Activated T-helper 9 cell treated with anti-CD3 and anti-CD28 coated beads, Interleukin-2, amount 50 U/mL, for 16 hours (primary cell): ENCODE measurements around the gene SIK2.
"Not testable (repeated sequence)": the region's sequence is repeated elsewhere in the genome, so short reads cannot be mapped to it uniquely, and the experiment has no call there.

Source experiments
- DNase-seq: peaks from one replicate; pipeline ENCODE4 v3.0.0-alpha.2; 2020; ENCODE audit warnings: low read depth

SIK2 gene

DNA sequence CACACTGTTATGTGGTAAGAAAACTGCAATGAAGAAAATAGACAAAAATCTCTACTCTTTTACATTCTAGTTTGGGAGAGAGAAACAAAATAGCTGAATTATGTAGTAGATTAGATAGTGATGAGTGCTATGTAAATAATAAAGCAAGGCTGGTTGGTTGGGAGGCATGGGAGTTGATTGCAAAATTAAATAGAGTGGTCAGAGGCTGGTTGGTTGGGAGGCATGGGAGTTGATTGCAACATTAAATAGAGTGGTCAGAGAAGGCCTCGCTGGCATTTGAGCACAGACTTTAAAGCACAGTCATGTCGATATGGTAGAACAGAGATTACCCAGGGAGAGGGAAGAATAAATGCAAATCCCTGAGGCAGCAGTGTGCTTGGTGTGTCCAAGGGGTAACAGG lies 22.4 kb downstream of the SIK2 start:
- DNase-seq = no peak

DNA sequence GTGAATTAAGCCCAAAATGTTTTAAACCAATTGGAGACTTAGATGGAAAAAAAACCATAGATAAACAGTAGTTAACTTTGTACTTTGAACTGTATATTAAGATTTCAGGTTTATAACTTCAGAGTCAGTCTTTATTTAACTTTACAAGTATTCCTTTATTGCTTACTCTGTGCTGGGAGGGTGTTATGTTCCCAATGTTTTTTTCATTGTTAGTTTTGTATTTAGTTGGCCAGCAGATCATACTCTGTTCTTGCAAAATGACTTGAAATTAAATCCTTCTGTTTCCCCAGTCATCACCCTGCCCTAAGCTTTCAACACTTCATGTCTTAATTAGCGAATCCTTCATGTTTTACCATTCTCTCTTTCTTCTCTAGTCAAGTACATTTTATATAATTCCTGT lies 25.3 kb downstream of the SIK2 start:
- DNase-seq = no peak

DNA sequence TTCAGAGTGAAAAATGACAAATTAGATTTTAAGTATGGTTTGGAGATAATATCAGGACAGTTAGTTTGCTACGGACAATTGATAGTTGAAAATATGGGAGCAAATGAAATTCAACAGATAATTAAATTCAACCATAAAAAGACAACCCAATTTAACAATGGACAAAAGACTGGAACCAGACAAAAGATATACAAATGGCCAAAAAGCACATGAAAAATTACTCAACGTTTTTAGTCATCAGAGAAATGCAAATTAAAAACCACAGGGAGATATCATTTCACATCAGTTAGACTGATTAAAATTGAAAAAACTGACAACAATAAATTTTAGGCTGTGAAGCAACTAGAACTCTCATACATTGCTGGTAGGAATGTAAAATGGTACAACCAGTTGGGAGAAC lies 27.2 kb downstream of the SIK2 start:
- DNase-seq = no peak

DNA sequence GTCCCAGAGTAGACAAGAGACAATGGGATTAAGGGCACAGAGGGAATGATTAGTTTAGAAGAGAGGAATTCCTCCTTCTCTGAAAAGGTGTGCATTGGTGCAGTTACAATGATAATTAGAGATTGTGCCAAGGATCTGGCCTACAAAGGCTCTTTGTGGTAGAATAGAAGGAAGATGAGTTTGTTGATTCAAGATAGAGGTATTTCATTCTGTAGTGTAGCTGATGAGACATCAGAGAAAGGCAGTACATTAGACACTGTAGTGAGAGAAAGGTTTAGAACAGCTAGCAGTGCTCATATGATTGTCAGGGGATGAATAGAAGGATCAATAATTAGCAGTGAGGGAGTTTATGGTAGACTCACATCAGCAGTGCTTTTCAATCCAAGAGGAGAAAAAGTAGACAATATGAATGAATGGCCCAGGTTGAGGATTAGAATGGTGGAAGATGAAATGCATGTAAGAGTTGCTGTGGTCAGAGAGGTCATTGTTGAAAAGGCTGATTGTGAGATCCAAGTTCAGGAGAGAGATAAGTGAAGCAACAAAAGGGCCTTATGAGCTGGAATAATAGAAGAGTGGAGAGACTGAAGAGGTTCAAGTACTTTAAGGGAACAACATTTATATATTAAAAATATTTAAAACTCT lies 28.9 kb downstream of the SIK2 start:
- DNase-seq = no peak

DNA sequence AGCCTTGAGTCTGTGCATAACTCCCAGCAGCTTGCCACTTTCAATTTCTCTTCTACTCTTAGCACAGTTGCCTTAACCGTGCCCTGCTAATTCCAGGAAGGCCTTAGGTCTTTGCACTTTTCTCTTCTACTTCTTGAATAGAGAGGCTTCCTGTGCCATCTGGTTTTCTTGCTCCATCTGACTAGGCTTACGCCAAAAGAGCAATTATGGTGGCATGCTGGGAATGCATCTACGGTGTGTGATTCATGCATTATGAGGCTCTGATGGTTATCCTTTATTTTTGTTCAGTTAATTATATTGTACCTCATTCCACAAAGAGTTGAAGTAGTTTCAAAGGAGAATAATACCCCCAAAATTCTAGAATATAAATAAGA lies 29.4 kb downstream of the SIK2 start:
- DNase-seq = no peak

DNA sequence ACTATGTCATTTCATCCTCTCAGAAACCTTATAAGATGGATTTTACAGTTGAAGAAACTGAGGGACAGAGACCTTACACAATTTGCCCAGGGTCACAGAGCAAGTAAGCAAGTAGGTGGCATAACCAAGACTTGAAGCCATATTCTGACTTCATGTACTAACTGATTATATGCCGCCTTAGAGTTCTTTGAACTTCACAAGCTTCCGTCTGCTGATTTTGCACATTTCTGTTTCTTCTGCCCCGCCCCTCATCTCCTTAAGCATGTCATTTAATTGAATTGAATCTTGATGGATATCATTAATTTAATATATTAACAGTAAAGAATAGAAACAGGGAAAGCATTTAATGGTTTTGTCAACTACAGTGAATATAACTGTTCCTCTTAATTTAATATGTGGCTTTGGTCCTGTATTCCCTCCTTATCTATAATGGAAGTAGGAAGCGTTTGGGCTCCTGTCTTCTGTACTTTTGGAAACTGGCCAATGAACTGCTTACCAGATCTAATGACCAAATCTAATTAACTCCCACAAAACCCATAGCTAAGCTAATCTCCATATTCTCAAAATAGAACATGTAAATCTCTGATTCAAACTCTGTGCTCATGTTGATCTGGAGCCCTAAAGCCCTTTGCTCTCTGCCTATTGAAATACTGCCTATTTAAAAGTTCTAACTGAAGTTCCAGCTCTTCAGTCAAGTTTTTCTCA lies 30.4 kb downstream of the SIK2 start:
- no peak for DNase-seq

DNA sequence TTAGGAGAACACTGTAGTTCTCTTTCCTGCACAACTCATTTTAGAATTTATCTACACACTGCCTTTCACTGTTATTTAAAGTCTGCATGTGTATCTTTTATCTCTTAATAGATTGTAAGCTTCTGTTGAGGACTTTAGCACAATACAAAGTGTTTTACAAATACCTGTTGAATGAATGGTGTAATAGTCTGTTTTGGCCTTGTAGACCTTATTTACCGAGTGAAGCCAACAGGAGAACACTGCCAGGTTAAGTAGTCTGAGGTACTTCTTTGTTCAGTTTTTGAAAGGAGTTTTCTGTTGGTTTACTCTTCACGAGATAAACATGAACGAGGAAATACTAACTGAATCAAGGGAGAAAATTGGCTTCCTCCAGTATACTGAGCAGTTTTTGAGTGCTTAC lies 31.0 kb downstream of the SIK2 start:
- DNase-seq = no peak

DNA sequence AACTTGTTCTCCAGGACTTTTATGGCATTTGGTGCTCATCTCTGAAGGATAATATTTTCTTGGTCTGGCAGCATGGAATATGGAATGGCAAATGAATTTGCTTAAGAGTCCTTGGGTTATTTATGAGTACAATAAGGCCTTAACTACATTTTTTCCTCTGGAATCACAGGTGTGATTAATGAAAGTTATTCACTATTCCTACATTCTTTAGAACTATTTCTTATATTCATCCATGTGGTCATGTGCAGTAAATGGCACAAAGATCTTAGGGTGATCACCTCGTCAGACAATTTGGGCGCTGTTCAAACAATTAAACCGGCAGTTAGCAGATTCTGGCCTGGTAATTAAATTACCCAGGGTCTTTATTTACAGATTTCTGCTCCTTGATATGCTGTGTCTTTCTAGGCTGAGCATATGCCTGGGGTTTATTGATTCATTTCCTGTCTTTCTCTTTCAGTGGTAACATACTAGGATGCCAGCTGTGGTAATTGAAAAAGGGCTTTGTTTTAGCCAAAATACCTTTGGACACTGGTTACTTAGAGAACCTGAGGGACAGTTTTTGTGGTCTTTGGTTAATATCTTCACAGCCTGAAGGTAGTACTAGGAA lies 31.6 kb downstream of the SIK2 start:
- no peak for DNase-seq

DNA sequence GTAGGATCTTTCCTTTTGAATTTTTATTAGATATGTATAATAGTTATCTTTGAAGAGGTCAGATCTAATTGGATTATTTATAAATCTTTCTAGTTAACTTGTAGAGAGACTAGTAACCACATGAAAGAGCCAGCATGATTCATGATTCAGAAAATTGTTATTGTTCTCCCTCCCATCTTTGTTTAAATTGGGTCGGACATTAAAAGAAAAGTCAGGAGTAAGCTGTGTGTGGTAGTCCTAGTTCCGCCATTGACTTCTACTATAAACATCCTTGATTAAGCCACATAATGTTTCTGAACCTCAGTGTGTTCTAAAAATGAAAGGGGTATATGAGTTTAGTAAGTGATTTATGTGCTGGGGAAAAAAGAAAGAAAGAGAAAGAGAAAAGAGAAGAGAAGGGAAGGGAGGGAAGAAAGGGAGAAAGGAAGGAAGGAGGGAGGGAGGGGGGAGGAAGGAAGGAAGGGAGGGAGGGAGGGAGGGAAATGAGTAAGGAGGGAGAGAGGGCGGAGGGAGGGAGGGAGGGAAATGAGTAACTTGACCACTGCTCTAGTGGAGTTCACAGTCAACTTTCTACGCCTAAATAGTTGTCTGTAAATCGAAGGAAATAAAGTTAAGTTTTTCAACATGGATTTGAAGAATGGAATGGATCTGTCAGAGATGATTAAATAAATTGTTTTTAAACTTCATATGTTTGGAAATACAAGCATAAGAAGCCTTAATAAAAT lies 32.9 kb downstream of the SIK2 start:
- DNase-seq = no peak

DNA sequence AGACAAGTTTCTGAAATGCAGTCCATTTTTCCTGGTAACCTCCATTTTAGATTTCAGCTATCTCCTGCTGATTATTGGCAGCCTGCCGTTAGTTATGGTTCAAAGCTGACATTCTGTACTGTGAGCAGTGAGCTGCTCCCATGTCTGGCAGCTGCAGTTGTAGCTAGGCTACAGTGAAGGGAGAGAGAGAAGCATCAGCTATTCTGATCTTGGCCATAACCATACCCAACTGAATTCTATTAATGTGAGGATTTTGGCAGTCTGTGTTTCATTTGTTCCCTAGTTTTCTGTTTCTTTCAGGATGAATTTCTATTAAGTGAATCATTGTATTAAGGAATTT lies 33.4 kb downstream of the SIK2 start:
- no peak for DNase-seq

DNA sequence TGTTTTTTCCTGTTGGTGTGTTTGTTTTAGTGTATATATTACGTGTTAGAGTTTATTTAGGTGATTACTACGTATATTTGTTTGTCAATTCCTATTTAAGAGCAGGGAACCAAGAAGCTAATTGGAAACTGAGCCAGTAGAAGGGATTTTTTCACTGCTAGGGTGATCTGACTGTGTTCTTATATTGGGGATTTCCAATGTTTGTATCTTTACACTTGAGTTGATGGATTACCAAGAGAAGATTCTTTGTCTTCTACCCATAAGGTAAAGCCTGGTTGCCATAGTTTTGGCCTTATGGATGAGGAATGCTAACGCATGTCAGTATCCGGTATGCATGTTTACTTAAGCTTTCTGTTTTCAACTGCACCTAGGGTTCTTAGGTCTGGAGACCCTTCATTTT lies 35.6 kb downstream of the SIK2 start:
- no peak for DNase-seq

DNA sequence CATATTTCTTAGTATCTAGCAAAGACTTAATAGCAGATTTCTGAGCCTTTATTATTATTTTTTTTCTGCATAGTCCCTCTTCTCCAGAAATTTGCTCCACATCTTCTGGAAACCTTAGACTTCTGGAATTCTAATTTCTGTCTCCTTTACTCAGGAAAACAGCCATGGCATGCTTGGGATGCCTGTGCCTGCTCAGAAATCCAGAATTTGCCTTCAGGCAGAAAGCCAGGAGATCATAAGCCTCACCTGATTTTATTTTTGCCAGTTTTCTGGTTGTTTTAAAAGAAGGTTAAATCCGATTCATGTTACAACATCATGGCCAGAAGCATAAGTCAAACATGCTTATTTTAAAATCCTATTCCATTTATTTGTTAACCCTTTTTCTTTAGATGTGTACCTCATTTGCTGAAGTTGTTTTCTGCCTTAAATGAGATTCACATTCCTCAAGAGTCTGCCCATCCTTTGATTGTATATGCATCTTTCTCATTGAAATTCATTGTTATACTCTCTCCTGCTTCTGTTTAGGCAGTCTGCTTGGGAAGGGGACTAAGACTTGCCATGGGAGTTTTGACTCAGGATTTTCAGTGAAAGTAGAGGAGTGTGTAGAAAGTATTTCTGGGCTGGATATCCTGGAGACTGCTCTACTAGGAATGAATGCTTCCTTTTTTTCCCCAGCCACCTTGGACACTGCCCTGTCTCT lies 37.1 kb downstream of the SIK2 start:
- no peak for DNase-seq

DNA sequence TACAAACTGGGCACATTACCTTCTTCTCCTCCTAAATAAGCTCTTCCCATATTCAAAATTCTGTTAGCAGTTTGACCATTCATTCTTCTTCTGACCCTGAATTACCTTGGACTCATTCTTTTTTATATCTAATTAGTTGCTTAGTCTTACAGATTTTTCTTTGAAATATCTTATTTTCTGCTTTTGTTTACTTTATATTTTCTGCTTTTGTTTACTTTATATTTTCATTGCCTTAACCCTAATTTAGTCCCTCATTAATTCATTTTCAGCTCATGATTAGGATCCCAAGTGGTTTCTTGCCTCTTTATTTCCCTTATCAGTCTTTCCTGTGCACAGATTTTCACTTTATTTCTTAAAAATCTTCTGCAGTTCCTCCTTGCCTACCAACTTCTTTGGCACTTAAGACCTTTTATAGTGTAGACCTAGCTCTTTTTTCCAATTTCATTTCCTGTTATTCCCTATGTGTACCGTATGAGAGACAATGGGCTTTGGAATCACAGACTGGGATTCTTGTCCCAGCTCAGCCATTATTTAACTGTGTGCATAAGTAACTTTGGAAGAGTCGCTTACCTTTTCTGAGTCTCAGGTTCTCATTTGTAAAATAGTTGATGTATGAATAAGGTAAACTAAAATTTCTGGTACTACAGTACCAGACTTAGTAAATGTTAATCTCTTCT lies 39.2 kb downstream of the SIK2 start:
- DNase-seq = no peak

DNA sequence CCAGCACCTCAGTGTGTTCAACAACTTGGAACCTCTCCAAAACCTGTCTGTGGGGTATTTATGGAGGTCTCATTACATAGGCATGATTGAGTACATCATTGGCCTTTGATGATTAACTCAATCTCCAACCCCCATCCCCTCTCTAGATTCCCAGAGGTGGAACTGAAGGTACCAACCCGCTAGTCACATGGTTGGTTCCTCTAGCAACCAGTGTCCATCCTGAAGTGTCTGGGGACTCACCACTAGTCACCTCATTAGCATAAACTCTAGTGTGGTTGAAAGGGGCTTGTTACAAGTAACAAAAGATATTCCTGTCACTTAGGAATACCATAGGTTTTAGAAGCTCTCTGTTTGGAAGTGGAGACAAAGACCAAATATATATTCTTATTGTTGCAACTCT lies 40.3 kb downstream of the SIK2 start:
- no peak for DNase-seq

DNA sequence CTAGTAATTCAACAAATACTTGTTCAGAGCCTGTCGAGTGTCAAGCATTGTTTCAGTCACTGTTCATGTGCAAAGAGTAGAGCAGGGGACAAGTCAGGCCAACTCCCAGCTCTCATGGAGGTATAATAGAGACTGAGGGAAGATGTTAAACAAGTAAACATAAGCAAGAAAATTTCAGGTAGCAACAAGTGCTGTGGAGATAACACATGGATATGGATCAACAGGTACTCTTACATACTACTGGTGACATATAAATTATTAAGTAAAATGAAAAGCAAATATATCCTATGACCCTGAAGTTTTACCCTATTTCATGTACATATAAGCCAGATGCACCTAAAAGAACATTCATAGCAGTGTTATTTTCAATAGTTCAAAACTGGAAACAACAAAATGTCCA lies 42.7 kb downstream of the SIK2 start:
- DNase-seq = no peak

DNA sequence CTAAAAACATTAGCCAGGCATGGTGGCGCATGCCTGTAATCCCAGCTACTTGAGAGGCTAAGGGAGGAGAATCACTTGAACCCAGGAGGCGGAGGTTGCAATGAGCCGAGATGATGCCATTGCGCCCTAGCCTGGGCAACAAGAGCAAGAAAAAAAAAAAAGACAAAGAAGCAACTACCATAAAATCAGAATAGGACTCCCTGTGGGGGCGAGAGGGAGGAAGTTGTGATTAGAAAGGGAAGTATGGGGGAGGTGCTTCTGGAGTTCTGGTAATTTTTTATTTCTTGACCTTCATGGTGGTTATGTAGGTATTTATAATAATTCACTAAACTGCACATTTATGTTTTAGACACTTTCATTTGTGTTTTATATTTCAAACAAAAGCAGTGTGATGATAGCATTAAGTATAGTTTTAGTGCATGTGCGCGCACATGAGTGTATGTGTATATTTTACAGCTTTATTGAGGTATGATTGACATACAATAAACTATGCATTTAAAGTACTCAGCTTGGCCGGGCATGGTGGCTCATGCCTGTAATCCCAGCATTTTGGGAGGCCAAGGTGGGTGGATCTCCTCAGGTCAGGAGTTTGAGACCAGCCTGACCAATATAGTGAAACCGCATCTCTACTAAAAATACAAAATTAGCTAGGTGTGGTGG lies 43.5 kb downstream of the SIK2 start:
- no peak for DNase-seq

DNA sequence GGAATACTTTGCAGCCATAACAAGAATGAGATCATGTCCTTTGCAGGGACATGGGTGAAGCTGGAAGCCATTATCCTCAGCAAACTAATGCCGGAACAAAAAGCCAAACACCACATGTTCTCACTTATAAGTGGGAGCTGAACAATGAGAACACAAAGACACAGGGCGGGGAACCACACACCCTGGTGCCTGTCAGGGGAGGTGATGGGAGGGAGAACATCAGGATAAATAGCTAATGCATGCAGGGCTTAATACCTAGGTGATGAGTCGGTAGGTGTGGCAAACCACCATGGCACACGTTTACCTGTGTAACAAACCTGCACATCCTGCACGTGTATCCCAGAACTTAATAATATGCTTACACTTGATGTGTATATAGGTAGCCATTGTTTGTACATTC lies 49.1 kb downstream of the SIK2 start:
- not testable (repeated sequence) for DNase-seq

DNA sequence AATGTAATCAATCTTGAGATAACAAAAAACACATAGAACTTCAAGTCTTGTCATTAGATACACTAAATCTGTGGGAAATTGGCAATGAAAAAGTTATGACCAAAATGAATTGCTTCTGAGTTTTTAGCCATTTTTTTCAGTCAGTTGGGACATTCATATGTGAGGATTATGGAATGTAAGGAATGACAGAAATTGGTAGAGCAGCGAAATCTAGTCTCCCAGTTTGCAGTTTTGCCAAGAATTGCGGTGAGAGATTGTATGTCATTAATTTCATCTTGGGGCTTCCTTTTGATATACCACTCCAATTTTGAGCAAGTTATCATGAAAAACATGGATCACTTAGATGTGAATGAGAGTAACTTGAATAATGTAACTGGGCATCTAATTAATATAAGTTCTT lies 49.9 kb downstream of the SIK2 start:
- DNase-seq = no peak

DNA sequence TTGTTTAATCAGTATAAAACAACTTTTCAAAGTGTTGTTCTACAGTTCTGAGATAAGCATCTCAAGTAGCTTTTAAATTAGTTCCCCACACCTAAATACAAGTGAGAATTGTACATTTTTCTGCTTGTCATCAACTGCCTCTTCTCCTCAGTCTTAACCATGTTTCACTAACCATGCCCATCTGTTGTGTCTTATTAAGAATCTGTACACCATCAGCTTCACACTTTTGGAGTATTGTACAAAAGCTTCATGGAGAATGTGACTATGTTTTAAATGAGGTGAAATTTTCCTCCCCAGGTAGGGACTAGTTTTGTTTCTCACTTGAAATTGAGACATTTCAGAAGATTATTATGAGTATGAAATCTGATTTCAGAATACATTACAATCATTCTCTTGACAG lies 52.4 kb downstream of the SIK2 start:
- no peak for DNase-seq

DNA sequence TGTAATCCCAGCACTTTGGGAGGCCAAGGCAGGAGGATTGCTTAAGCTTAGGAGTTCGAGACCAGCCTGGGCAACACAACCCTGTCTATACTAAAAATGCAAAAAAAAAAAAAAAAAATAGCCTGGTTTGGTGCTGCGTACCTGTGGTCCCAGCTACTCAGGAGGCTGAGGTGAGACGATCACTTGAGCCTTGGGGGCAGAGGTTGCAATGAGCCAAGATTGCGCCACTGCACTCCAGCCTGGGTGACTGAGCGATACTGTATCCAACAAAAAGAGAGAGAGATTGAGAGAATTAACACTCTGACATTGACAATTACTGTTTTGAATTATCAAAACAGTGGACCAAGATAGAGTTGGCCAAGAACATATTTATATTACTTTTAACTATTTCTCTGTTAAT lies 53.7 kb downstream of the SIK2 start:
- DNase-seq = no peak

DNA sequence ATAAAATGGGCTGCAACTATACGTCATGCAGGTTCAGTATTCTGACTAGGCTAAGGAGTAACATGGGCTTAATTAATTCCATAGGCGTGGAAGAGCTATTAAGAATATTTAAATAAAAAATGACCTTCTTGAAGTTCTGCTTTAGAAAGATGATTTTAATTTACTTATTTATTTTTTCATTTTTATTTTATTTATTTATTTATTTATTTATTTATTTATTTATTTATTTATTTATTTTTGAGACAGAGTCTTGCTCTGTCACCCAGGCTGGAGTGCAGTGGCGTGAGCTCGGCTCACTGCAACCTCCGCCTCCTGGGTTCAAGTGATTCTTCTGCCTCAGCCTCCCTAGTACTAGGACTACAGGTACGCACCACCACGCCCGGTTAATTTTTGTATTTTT lies 55.7 kb downstream of the SIK2 start:
- DNase-seq = not testable (repeated sequence)

DNA sequence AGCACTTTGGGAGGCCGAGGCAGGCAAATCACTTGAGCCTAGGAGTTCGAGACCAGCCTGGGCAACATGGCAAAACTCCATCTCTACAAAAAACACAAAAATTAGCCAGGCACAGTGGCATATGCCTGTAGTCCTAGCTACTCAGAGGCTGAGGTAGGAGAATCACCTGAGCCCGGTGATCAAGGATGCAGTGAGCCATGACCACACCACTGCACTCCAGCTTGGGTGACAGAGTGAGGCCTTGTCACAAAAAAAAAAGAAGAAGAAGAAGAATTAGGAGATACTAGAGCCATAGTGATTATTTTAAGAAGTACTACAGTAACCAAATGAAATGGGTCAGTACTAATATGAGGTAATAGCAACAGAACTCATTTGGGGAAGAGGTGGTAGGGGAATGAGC lies 56.2 kb downstream of the SIK2 start:
- not testable (repeated sequence) for DNase-seq
